Type B pancreatic cell (in vitro differentiated cells): ENCODE measurements around the gene SCARB1. TPM values are rescaled to one million over a fixed set of nuclear protein-coding genes. Genes with fewer than 3 reads are reported as not detected.

ENCODE experiments used
- DNase-seq: peaks from one replicate; pipeline ENCODE4 v3.0.0; 2021; ENCODE audit warnings: mixed read lengths; ENCODE audit not compliant: unreplicated experiment; ENCODE audit errors: extremely low spot score
- H3K27ac Mint-ChIP-seq: 2 replicates; pipeline ENCODE4 v1.8.0; 2021; ENCODE audit warnings: mild to moderate bottlenecking, mixed read lengths
- H3K27me3 Mint-ChIP-seq: 2 replicates; pipeline ENCODE4 v1.8.0; 2021; ENCODE audit warnings: mixed read lengths
- H3K36me3 Mint-ChIP-seq: 2 replicates; pipeline ENCODE4 v1.8.0; 2021; ENCODE audit warnings: mixed read lengths
- H3K4me1 Mint-ChIP-seq: one replicate; pipeline ENCODE4 v1.8.0; 2021; ENCODE audit warnings: mixed read lengths; ENCODE audit not compliant: unreplicated experiment
- H3K4me3 Mint-ChIP-seq: 2 replicates; pipeline ENCODE4 v1.8.0; 2021; ENCODE audit warnings: mild to moderate bottlenecking, mixed read lengths
- H3K9me3 Mint-ChIP-seq: 2 replicates; pipeline ENCODE4 v1.8.0; 2021; ENCODE audit warnings: mixed read lengths
- total RNA-seq: library from RNA; stranded (reverse); gene quantifications from 2 replicates; pipeline ENCODE4 v1.2.1, GENCODE V29; 2021; ENCODE audit warnings: low replicate concordance
- TF ChIP-seq, protein P1 (sequence below): fragments of 200-600 bp; sonication (generic); conservative IDR thresholded peaks from 2 replicates; pipeline ENCODE4 v1.5.0; 2021; ENCODE audit warnings: antibody characterized with exemption, mild to moderate bottlenecking

The SCARB1 gene
- total RNA-seq, 1 donor from 2014 or later: 23.4 TPM

GRCh38 chr12:124844411-124845397, 19.0 kb downstream of the SCARB1 start:
- Mint-ChIP-seq H3K27me3 (no peaks in the 10 kb centered on the region), H3K4me3 (no peak overlapping the region), H3K36me3 (peaks cover 4% of the 10 kb centered on the region), H3K27ac (no peak overlapping the region), H3K9me3 (no peaks in the 10 kb centered on the region), H3K4me1 (peaks cover 23% of the 10 kb centered on the region)
- TF ChIP-seq, protein P1, sequence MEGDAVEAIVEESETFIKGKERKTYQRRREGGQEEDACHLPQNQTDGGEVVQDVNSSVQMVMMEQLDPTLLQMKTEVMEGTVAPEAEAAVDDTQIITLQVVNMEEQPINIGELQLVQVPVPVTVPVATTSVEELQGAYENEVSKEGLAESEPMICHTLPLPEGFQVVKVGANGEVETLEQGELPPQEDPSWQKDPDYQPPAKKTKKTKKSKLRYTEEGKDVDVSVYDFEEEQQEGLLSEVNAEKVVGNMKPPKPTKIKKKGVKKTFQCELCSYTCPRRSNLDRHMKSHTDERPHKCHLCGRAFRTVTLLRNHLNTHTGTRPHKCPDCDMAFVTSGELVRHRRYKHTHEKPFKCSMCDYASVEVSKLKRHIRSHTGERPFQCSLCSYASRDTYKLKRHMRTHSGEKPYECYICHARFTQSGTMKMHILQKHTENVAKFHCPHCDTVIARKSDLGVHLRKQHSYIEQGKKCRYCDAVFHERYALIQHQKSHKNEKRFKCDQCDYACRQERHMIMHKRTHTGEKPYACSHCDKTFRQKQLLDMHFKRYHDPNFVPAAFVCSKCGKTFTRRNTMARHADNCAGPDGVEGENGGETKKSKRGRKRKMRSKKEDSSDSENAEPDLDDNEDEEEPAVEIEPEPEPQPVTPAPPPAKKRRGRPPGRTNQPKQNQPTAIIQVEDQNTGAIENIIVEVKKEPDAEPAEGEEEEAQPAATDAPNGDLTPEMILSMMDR: no peak
- no peak for DNase-seq

GRCh38 chr12:124842800-124843510, 20.7 kb downstream of the SCARB1 start:
- Mint-ChIP-seq H3K27ac (peak overlapping the region; percentile 14), H3K27me3 (no peaks in the 10 kb centered on the region), H3K4me3 (no peak overlapping the region), H3K9me3 (no peaks in the 10 kb centered on the region), H3K36me3 (peaks cover 4% of the 10 kb centered on the region), H3K4me1 (peaks cover 23% of the 10 kb centered on the region)
- TF ChIP-seq, protein P1: no peak
- DNase-seq: no peak

DNA sequence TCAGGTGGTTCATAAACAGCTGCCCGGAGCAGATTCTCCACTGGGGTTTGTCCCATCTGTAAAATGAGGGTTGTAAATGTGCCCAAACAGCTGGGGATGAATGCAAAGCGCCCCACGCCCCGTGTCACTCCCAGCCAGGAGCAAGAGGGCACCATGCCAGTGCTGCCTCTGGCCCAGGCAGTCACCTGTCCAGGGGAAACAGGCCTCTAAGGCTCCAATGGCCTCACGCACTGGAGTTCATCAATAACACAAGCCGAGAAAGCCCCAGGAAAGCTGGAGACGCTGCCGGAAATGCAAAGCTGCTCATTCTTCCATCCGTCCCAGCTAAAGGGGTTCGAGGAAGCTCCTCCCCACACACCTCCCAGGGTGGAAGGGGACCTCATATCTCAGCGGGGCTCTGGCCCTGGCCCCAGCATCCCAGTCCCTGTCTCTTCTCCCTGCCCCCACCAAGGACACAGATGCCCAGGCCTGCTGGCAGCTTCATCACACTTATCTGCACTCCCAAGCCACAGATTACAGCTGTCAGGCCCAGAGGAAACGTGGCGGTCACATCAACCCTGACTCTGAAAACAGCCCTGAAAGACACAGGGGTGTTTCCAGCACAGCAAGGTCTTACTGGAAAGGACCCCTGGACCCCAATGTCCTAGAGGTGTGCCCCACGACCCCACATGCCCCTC, 21.5 kb downstream of the SCARB1 start:
- H3K4me3 Mint-ChIP-seq: no peak overlapping the region
- H3K36me3 Mint-ChIP-seq: peaks cover 4% of the 10 kb centered on the region
- H3K9me3 Mint-ChIP-seq: no peaks in the 10 kb centered on the region
- TF ChIP-seq, protein P1: no peak
- DNase-seq: no peak
- H3K4me1 Mint-ChIP-seq: peaks cover 23% of the 10 kb centered on the region
- H3K27ac Mint-ChIP-seq: peak overlapping the region; percentile 14
- no peaks in the 10 kb centered on the region for H3K27me3 Mint-ChIP-seq

- H3K4me3 Mint-ChIP-seq: no peak overlapping the region
- DNase-seq: no peak
- peak overlapping the region; percentile 23 for H3K27ac Mint-ChIP-seq
- peaks cover 4% of the 10 kb centered on the region for H3K36me3 Mint-ChIP-seq
- H3K4me1 Mint-ChIP-seq: peaks cover 17% of the 10 kb centered on the region
- H3K27me3 Mint-ChIP-seq: no peaks in the 10 kb centered on the region
- TF ChIP-seq, protein P1: no peak
- no peaks in the 10 kb centered on the region for H3K9me3 Mint-ChIP-seq
Observed at GRCh38 chr12:124841558-124841945, 22.1 kb downstream of the SCARB1 start.

DNA sequence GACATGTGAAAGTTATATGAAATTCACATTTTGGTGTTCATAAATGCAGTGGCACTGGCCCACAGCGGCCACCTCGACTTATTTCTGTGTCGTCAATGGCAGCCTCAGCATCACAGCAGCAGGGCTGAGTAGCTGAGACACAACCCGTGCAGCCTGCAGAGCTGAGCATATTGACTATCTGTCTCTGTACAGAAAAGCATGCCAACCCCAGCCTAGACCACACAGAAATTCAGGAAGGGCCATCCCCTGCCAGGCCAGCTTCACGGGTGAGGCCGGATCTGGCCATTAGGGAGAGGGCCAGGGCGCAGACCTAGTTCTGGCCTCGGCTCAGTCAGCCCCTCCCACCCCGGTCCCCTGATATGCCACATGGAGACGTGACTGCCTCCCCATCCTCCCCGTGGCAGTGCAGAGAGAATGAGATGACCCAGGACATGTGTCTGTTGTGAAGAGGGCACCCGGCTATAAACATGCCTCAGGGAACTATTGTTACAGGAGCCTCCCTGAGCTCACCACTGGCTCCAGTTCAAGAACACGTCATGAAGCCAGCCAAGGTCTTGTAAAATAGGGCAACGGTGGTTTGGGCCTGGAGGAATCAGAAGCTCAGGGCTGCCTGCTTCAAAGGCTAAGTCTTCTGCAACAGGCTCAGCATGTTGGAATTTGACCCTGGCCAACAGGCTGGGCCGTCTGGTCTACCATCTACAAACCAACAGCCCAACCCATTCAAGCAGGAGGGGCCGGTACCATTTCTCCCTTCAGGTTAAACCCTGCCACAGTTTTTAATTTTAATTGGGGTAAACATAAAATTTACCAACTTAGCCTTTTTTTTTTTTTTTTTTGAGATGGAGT, 25.5 kb downstream of the SCARB1 start:
- no peak for DNase-seq
- no peaks in the 10 kb centered on the region for H3K27me3 Mint-ChIP-seq
- H3K4me3 Mint-ChIP-seq: no peak overlapping the region
- TF ChIP-seq, protein P1: no peak
- H3K4me1 Mint-ChIP-seq: peaks cover 23% of the 10 kb centered on the region
- peaks cover 4% of the 10 kb centered on the region for H3K36me3 Mint-ChIP-seq
- no peaks in the 10 kb centered on the region for H3K9me3 Mint-ChIP-seq
- H3K27ac Mint-ChIP-seq: peak overlapping the region; percentile 55
